HG03521 (cell line): ENCODE results near the gene RABGAP1.

Experiments used
- ATAC-seq: cut with Tn5 transposase; IDR thresholded peaks from one replicate; pipeline ENCODE4 v1.9.1; 2021; ENCODE audit warnings: mild to moderate bottlenecking, moderate library complexity; ENCODE audit not compliant: unreplicated experiment

Gene RABGAP1

GRCh38 chr9:123007269-123007668 is 66.4 kb downstream of the RABGAP1 start:
- ATAC-seq: no peak

GRCh38 chr9:123008909-123009308 is 68.1 kb downstream of the RABGAP1 start:
- no peak for ATAC-seq

GRCh38 chr9:123011380-123011779 is 70.6 kb downstream of the RABGAP1 start:
- ATAC-seq: no peak

- ATAC-seq: no peak
These were observed 71.2 kb downstream of the RABGAP1 start for GRCh38 chr9:123011878-123012528.

- no peak for ATAC-seq
These were observed 75.8 kb downstream of the RABGAP1 start for GRCh38 chr9:123016631-123017030.

- no peak for ATAC-seq
These were observed 80.0 kb downstream of the RABGAP1 start for GRCh38 chr9:123020796-123021195.

- no peak for ATAC-seq
These were observed 85.6 kb downstream of the RABGAP1 start for GRCh38 chr9:123026425-123026824.

- no peak for ATAC-seq
These were observed 86.7 kb downstream of the RABGAP1 start for GRCh38 chr9:123027517-123027916.

- ATAC-seq: no peak
These were observed 87.3 kb downstream of the RABGAP1 start for GRCh38 chr9:123028136-123028535.

- ATAC-seq: no peak
These were observed 88.2 kb downstream of the RABGAP1 start for GRCh38 chr9:123028973-123029372.

GRCh38 chr9:123031963-123032362 is 91.1 kb downstream of the RABGAP1 start:
- ATAC-seq: no peak

GRCh38 chr9:123033352-123033751 is 92.5 kb downstream of the RABGAP1 start, which contains the start of gene GPR21:
TSS of gene GPR21 (plus strand) at chr9:123033667. CDS start at chr9:123034567, 900 bp downstream.
- no peak for ATAC-seq

- ATAC-seq: no peak
These were observed 93.2 kb downstream of the RABGAP1 start for GRCh38 chr9:123033864-123034601.

GRCh38 chr9:123034881-123035510 is 94.2 kb downstream of the RABGAP1 start:
- ATAC-seq: no peak

- no peak for ATAC-seq
These were observed 95.0 kb downstream of the RABGAP1 start for GRCh38 chr9:123035791-123036190.

GRCh38 chr9:123036893-123037545 is 96.2 kb downstream of the RABGAP1 start:
- ATAC-seq: no peak

- ATAC-seq: no peak
These were observed 98.9 kb downstream of the RABGAP1 start for GRCh38 chr9:123039617-123040219.

GRCh38 chr9:123040801-123041200 is 100.0 kb downstream of the RABGAP1 start:
- ATAC-seq: no peak

- ATAC-seq: no peak
These were observed 100.7 kb downstream of the RABGAP1 start for GRCh38 chr9:123041489-123041888.

GRCh38 chr9:123043081-123043939 is 102.5 kb downstream of the RABGAP1 start:
- no peak for ATAC-seq
